Subcutaneous adipose tissue (tissue), 4 donors: Measurements from ENCODE around the gene SYNE1. TPM values are rescaled to one million over a fixed set of nuclear protein-coding genes. Genes with fewer than 3 reads are reported as not detected.

Experiments used
- total RNA-seq, 4 donors: library from RNA; depleted of rRNA; stranded (reverse); fragments of >200 nt; gene quantifications; one replicate each; pipeline ENCODE4 v1.1.0, GENCODE V29; 2016
- TF ChIP-seq, protein P1 (sequence below): fragments of 450-650 bp; IDR thresholded peaks from one replicate; pipeline ENCODE4 v1.5.1; 2016; ENCODE audit warnings: low read depth, mild to moderate bottlenecking, control low read depth, antibody characterized with exemption, moderate library complexity

Gene SYNE1
- total RNA-seq, 4 donors from 2014 or later, result 85.5 to 173 (median 111) TPM

DNA sequence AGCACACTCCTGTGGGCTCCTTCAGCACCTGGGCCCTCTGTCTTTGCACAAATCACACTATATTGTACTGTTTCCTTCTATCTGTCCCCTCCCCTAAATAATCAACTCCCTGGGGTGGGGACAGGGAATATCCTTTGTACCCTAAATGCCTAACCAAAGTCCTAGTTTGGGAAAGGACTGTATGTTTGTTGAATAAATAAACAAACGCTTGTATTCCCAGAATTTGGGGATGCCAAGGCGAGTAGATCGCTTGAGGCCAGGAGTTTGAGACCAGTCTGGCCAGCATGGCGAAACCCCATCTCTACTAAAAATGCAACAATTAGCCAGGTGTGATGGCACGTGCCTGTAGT is 322.7 kb downstream of the SYNE1 start:
- TF ChIP-seq, protein P1, sequence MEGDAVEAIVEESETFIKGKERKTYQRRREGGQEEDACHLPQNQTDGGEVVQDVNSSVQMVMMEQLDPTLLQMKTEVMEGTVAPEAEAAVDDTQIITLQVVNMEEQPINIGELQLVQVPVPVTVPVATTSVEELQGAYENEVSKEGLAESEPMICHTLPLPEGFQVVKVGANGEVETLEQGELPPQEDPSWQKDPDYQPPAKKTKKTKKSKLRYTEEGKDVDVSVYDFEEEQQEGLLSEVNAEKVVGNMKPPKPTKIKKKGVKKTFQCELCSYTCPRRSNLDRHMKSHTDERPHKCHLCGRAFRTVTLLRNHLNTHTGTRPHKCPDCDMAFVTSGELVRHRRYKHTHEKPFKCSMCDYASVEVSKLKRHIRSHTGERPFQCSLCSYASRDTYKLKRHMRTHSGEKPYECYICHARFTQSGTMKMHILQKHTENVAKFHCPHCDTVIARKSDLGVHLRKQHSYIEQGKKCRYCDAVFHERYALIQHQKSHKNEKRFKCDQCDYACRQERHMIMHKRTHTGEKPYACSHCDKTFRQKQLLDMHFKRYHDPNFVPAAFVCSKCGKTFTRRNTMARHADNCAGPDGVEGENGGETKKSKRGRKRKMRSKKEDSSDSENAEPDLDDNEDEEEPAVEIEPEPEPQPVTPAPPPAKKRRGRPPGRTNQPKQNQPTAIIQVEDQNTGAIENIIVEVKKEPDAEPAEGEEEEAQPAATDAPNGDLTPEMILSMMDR, result no peak

DNA sequence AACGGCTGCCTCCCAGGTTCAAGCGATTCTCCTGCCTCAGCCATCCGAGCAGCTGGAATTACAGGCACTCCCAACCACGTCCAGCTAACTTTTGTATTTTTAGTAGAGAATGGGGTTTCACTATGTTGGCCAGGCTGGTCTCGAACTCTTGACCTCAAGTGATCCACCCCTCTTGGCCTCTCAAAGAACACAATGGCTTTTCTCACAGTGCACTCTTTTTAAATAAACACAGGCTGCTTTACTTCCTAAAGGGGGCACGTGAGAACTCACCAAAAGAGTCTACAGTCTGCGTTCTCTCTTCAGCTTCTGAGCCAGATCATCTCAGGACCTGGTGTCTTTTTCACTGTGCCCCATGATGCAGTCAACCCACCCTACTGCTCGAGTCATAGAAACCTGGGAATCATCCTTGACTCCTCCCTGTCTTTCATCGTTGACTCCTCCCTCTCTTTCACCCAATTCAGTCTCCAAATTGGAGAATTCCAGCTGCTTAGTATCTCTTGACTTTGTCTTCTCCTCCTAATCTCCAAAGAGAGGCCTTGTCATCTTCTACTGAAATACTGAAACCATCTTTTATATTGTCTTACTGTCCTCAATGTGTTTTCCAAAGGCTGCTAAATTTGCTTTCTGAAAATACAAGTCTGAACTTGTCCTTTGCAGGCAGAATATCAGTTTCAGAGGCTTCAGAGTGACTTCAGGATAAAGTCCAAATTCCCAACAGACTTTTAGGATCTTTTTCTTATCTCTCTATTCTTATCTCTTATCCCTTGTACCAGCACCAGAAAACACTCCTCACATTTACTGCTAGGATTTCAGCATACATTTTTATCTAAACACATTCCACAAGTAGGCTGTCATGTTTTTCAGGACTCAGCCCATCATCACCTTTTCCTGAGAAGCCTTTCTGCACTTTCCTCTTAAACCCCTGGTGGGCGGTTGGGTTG is 323.4 kb downstream of the SYNE1 start:
- TF ChIP-seq, protein P1, result no peak

DNA sequence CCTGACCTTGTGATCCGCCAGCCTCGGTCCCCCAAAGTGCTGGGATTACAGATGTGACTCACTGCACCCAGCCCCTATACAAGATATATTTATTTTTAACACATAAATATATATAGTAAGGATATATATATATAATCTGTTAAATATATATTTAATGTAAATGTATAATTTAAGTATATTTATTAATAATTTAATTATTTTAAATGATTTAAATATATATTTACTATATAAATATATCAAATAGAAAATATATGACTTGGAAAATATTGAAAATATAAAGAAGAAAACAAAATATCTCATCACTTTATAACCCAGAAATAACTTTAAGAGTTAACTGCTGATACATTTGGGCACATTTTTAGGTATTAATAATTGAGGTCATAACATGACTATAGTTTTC is 324.7 kb downstream of the SYNE1 start:
- TF ChIP-seq, protein P1, result no peak

DNA sequence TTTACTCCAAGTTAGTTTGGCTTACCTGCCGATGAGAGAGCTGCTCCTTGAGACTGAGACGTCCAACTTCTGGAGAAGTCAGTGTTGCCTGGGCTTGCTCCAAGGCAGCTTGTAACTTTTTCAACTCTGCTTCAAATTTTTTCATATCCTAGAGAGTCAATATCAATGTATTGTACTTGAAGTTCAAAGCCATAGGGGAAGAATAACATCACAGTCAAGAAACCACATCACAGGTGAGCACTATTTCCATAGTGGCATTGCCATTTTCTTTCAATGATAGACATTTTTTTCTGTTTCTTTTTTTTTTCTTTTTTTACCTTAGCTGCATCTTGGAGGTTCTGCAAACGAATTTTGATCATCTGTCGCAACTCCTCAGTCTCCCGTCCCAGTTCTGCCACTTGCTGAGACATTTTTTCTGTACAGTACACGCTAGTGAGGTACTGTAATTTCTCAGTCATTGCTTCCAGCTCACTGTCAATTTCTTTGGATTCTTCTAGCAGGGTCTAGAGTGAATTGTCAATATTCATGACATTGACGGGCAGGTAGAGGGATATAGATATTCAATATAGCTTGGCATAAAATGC is 326.7 kb downstream of the SYNE1 start:
- TF ChIP-seq, protein P1, result no peak

DNA sequence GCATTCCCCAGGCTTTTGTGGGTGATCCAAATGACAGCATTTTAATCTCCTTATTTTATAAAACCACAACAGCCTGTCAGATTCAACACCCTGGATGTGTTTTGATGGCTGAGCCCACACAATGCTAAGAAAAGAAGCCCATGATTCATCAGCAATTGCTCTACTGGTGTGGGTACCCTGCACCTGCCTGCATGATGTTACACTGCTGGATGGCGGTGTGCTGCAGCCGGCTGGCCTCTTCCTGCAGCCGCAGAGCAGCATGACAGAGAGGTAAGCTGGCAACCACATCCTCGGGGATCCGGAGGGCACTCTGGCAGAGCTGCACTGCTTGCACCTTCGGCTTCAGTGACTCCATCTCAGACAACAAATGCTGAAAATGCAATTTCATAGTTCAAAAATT is 327.5 kb downstream of the SYNE1 start:
- TF ChIP-seq, protein P1, result no peak

DNA sequence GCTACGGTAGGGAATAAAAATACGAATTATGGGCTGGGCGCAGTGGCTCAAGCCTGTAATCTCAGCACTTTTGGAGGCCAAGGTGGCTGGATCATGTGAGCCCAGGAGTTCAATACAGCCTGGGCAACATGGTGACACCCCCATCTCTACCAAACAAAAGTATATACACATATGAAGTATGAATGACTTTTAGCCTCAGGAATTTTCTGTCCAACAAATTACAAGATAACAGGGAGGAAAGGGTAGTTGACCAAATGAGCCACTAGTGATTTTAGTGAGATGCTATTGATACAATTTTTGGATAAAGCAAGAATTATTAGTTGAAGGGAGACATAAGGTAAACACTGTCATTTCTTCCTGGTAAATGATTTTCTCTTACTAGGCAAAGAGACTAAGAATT is 328.2 kb downstream of the SYNE1 start:
- TF ChIP-seq, protein P1, result no peak

DNA sequence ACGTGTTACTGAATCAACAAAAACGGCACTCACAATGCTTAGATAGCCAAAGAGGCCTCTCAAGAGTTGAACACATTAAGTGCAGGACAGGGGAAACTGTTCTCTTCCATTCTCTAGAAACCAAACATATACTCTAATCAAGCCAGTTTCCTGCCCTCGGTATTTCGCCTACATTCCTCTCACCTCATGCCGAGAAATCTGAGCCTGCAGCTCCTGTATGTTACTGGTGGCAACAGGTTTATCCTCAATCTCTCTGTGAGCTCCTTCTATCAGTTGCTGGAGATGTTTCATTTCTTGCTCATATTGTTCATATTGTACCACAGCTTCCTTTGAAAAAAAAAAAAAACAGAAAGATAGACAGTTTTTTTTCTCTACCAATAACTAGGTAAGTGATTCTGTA is 328.9 kb downstream of the SYNE1 start:
- TF ChIP-seq, protein P1, result no peak
